ENCODE results near the gene FAM117B. TPM values are rescaled to one million over a fixed set of nuclear protein-coding genes. Genes with fewer than 3 reads are reported as not detected.

FAM117B gene
- total and polyA plus RNA-seq, 4 experiments from 2014 or later = 4.8 to 27.1 (median 19.1) TPM

DNA sequence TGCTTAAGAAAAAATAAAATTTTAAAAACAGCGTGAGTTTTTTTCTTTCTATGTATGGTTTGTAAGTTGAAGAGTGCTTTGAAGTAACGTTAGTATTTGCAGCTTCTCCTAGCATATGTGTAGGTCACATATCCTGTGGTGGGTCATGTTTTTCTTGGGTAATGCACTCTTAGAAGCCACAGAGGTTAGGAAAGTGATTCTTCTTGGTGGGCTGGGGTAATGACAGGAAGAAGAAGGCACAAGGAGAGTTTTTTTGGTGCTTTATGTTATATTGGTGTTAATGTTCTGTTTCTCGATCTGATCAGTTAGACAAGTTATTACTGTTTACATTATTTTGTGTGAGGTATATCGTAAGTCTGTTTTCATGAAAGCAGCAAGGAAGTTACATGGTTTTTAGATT lies 127.8 kb downstream of the FAM117B start:
- peak overlapping the region in 4 of 7 donors; percentile 11 to 75 (median 52) for H3K27ac Mint-ChIP-seq
- CTCF ChIA-PET (ENCODE audit: partially characterized antibody) = no interaction called here
- Histone ChIP-seq H3K9me3 (ENCODE audit: control insufficient read depth in 1 of 2, low read length in 2 of 2) (no peaks in the 10 kb centered on the region), H3K27ac (ENCODE audit: low read depth, low read length) (no peak overlapping the region), H3K4me3 (ENCODE audit: low read length in 2 of 2) (no peak overlapping the region), H3K36me3 (ENCODE audit: insufficient read depth, low read length) (peaks cover 29% of the 10 kb centered on the region), H3K4me1 (ENCODE audit: insufficient read depth, low read length) (no peaks in the 10 kb centered on the region), H3K27me3 (ENCODE audit: insufficient read depth, low read length) (no peaks in the 10 kb centered on the region)
- H3K36me3 Mint-ChIP-seq = peaks cover 57 to 72% of the 10 kb centered on the region in 2 donors
- no peaks in the 10 kb centered on the region for H3K4me1 Mint-ChIP-seq
- POLR2A ChIA-PET (ENCODE audit: partially characterized antibody) = interaction anchor here (0.9 to 1.2 kb wide), 3 partner anchors 93 to 128 kb away, joined by 3 to 4 read pairs (median 3); partner anchors contain the start of gene FAM117B
- peak overlapping the region in 2 of 8 donors; percentile 1 to 7 for H3K4me3 Mint-ChIP-seq
- H3K27me3 Mint-ChIP-seq = no peaks in the 10 kb centered on the region
- H3K9me3 Mint-ChIP-seq = no peaks in the 10 kb centered on the region
- intact Hi-C loops (cut with micrococcal nuclease) = loop anchor here (10.0 kb wide), 1 partner anchor 128 kb away; the partner anchor contains the start of gene FAM117B
- peak in 2 of 5 donors; percentile 6 to 27 for DNase-seq

DNA sequence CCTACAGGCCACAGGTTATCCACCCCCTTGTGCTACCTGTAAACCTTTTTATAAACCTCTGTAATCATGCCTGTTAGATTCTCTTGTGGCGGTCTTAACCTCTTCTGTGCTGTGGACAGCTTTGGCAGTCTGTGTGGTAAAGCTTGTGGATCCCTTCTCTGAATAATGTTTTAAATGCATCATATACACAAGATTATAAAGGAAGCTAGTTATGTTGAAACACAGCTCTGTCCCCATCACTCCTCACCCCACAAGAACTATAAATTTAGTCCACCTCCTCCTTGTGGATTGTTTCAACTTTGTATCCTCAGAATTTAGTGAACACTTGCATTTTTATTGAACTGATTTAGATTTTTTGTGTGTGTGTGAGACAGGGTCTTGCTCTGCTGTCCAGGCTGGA lies 129.1 kb downstream of the FAM117B start:
- no peaks in the 10 kb centered on the region for H3K4me1 ChIP-seq (ENCODE audit: insufficient read depth, low read length)
- Mint-ChIP-seq H3K27ac (peak overlapping the region in 2 of 7 donors; percentile 24 to 78), H3K36me3 (peaks cover 46 to 66% of the 10 kb centered on the region in 2 donors), H3K27me3 (no peaks in the 10 kb centered on the region), H3K4me1 (no peaks in the 10 kb centered on the region), H3K4me3 (no peak overlapping the region), H3K9me3 (no peaks in the 10 kb centered on the region)
- POLR2A ChIA-PET (ENCODE audit: partially characterized antibody) = interaction anchor here (1.3 kb wide), 1 partner anchor 13 kb away, joined by 3 read pairs; no protein-coding TSS in a partner anchor
- H3K27ac ChIP-seq (ENCODE audit: low read depth, low read length) = no peak overlapping the region
- no peaks in the 10 kb centered on the region for H3K9me3 ChIP-seq (ENCODE audit: control insufficient read depth in 1 of 2, low read length in 2 of 2)
- H3K27me3 ChIP-seq (ENCODE audit: insufficient read depth, low read length) = no peaks in the 10 kb centered on the region
- CTCF ChIA-PET (ENCODE audit: partially characterized antibody) = no interaction called here
- intact Hi-C loops (cut with micrococcal nuclease) = loop anchor here (10.0 kb wide), 1 partner anchor 129 kb away; the partner anchor contains the start of gene FAM117B
- H3K36me3 ChIP-seq (ENCODE audit: insufficient read depth, low read length) = peaks cover 28% of the 10 kb centered on the region
- DNase-seq = no peak
- no peak overlapping the region for H3K4me3 ChIP-seq (ENCODE audit: low read length in 2 of 2)

DNA sequence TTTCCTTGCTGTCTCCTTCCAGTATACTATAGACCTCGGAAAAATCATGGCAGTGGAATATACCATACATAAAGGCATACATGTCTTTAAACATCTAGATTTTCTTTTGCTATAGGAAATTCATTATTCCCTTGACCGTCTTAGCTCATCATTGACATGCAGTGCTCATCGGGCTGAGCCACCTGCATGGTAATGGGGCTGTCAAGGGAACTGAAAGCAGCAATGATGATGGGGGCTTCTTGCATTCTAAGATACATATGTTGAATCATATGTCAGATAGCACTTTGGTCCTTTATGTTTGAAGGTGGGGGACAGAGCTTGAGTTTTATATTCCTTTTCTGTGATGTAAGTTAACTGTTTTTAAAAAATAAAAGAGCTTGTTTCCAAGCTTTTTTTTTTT lies 130.2 kb downstream of the FAM117B start:
- no peak overlapping the region for H3K4me3 Mint-ChIP-seq
- Histone ChIP-seq H3K27me3 (ENCODE audit: insufficient read depth, low read length) (no peaks in the 10 kb centered on the region), H3K4me3 (ENCODE audit: low read length in 2 of 2) (no peak overlapping the region), H3K9me3 (ENCODE audit: control insufficient read depth in 1 of 2, low read length in 2 of 2) (no peaks in the 10 kb centered on the region), H3K27ac (ENCODE audit: low read depth, low read length) (no peak overlapping the region), H3K4me1 (ENCODE audit: insufficient read depth, low read length) (no peaks in the 10 kb centered on the region), H3K36me3 (ENCODE audit: insufficient read depth, low read length) (peaks cover 19% of the 10 kb centered on the region)
- H3K27ac Mint-ChIP-seq = no peak overlapping the region
- CTCF ChIA-PET (ENCODE audit: partially characterized antibody) = interaction anchor here (1.0 kb wide), 1 partner anchor 177 kb away, joined by 3 read pairs; no protein-coding TSS in a partner anchor
- H3K4me1 Mint-ChIP-seq = no peaks in the 10 kb centered on the region
- peaks cover 39 to 65% of the 10 kb centered on the region in 2 donors for H3K36me3 Mint-ChIP-seq
- DNase-seq = no peak
- no peaks in the 10 kb centered on the region for H3K9me3 Mint-ChIP-seq
- no peaks in the 10 kb centered on the region for H3K27me3 Mint-ChIP-seq
- intact Hi-C loops (cut with micrococcal nuclease) = loop anchor here (10.0 kb wide), 1 partner anchor 130 kb away; the partner anchor contains the start of gene FAM117B
- POLR2A ChIA-PET (ENCODE audit: partially characterized antibody) = no interaction called here

DNA sequence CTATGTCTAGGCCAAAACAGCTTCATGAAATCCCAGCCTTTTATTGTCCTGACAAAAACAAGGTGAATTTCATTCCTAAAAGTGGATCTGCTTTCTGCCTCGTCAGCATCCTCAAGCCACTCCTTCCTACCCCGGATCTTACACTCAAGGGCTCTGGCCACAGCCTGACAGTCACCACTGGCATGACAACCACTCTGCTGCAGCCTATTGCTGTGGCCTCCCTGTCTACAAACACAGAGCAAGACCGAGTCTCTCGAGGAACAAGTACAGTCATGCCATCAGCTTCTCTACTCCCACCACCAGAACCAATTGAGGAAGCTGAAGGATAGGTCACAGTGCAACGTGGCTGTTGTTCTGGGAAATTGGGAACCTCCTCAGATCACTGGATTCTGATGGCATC lies 130.7 kb downstream of the FAM117B start:
- intact Hi-C loops (cut with micrococcal nuclease) = loop anchor here (10.0 kb wide), 1 partner anchor 131 kb away; the partner anchor contains the start of gene FAM117B

DNA sequence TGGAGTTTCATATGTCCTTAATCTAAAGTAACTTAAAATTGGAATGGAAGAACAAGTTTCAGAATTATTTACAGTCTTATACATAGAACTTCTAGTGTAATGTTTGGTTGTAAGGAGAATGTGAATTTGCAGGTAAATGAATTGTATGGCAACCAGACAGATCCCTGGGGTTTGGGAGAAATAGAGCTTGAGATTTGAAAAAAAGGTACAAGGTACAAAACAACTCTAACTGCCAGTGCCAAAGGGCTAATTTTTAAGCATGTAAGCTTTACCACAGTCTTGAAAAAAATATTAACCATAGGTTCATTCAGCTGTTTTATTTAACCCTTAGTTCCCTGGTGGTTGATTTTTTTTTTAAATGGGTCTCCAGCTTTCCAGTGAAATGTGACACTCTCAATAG lies 133.5 kb downstream of the FAM117B start:
- CTCF ChIA-PET (ENCODE audit: partially characterized antibody) = interaction anchor here (0.8 to 1.7 kb wide), 3 partner anchors 10 to 180 kb away, joined by 3 to 9 read pairs (median 3); no protein-coding TSS in a partner anchor
- H3K27ac ChIP-seq (ENCODE audit: low read depth, low read length) = no peak overlapping the region

More for the DNA sequence above, 130.7 kb downstream of the FAM117B start:
- no peaks in the 10 kb centered on the region for H3K9me3 Mint-ChIP-seq
- H3K4me3 Mint-ChIP-seq = no peak overlapping the region
- DNase-seq = no peak
- no peaks in the 10 kb centered on the region for H3K4me1 Mint-ChIP-seq
- H3K27me3 Mint-ChIP-seq = no peaks in the 10 kb centered on the region
- no peak overlapping the region for H3K4me3 ChIP-seq (ENCODE audit: low read length in 2 of 2)
- H3K4me1 ChIP-seq (ENCODE audit: insufficient read depth, low read length) = no peaks in the 10 kb centered on the region
- H3K9me3 ChIP-seq (ENCODE audit: control insufficient read depth in 1 of 2, low read length in 2 of 2) = no peaks in the 10 kb centered on the region
- H3K36me3 ChIP-seq (ENCODE audit: insufficient read depth, low read length) = peaks cover 15% of the 10 kb centered on the region
- peak overlapping the region in 1 of 7 donors; percentile 45 for H3K27ac Mint-ChIP-seq
- H3K27me3 ChIP-seq (ENCODE audit: insufficient read depth, low read length) = no peaks in the 10 kb centered on the region
- ChIA-PET CTCF (ENCODE audit: partially characterized antibody) (interaction anchor here (1.0 kb wide), 1 partner anchor 177 kb away, joined by 3 read pairs; no protein-coding TSS in a partner anchor), POLR2A (ENCODE audit: partially characterized antibody) (no interaction called here)
- H3K36me3 Mint-ChIP-seq = peaks cover 36 to 62% of the 10 kb centered on the region in 2 donors
- H3K27ac ChIP-seq (ENCODE audit: low read depth, low read length) = no peak overlapping the region

DNA sequence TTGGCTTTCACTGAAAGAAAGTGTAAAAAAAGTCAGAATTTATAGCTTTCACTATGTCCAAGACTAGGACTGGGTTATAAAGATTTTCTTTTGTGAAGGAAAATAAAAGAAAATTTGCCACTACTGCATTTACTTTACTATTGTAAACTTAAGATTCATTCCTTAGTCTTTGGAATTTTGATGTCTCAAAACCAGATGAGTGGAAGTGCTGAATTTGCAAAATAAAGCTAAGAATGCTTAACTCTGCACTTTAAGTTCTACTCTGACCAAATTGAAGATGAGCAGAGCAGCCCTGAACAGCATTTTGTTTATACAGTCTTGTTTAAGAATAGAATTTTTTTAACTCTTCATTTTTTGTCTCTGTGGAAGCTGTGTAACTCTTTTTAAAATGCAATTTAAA lies 134.4 kb downstream of the FAM117B start:
- Histone ChIP-seq H3K36me3 (ENCODE audit: insufficient read depth, low read length) (peaks cover 13% of the 10 kb centered on the region), H3K4me3 (ENCODE audit: low read length in 2 of 2) (no peak overlapping the region), H3K27ac (ENCODE audit: low read depth, low read length) (no peak overlapping the region), H3K27me3 (ENCODE audit: insufficient read depth, low read length) (no peaks in the 10 kb centered on the region), H3K9me3 (ENCODE audit: control insufficient read depth in 1 of 2, low read length in 2 of 2) (no peaks in the 10 kb centered on the region), H3K4me1 (ENCODE audit: insufficient read depth, low read length) (no peaks in the 10 kb centered on the region)
- intact Hi-C loops (cut with micrococcal nuclease) = loop anchor here (10.0 kb wide), 1 partner anchor 134 kb away; the partner anchor contains the start of gene FAM117B
- no peak overlapping the region for H3K27ac Mint-ChIP-seq
- H3K4me1 Mint-ChIP-seq = no peaks in the 10 kb centered on the region
- ChIA-PET CTCF (ENCODE audit: partially characterized antibody) (interaction anchor here (1.2 to 1.6 kb wide), 2 partner anchors 24 to 52 kb away, joined by 3 read pairs; no protein-coding TSS in a partner anchor), POLR2A (ENCODE audit: partially characterized antibody) (no interaction called here)
- no peak for DNase-seq
- H3K36me3 Mint-ChIP-seq = peaks cover 40 to 50% of the 10 kb centered on the region in 2 donors
- H3K27me3 Mint-ChIP-seq = no peaks in the 10 kb centered on the region
- no peak overlapping the region for H3K4me3 Mint-ChIP-seq
- no peaks in the 10 kb centered on the region for H3K9me3 Mint-ChIP-seq

More for the DNA sequence above, 133.5 kb downstream of the FAM117B start:
- no peak overlapping the region for H3K4me3 ChIP-seq (ENCODE audit: low read length in 2 of 2)
- H3K4me1 Mint-ChIP-seq = no peaks in the 10 kb centered on the region
- no peak for DNase-seq
- H3K4me1 ChIP-seq (ENCODE audit: insufficient read depth, low read length) = no peaks in the 10 kb centered on the region
- no peaks in the 10 kb centered on the region for H3K27me3 ChIP-seq (ENCODE audit: insufficient read depth, low read length)
- no peaks in the 10 kb centered on the region for H3K9me3 ChIP-seq (ENCODE audit: control insufficient read depth in 1 of 2, low read length in 2 of 2)
- intact Hi-C loops (cut with micrococcal nuclease) = loop anchor here (10.0 kb wide), 1 partner anchor 133 kb away; the partner anchor contains the start of gene FAM117B
- no peak overlapping the region for H3K4me3 Mint-ChIP-seq
- H3K27me3 Mint-ChIP-seq = no peaks in the 10 kb centered on the region
- peaks cover 13% of the 10 kb centered on the region for H3K36me3 ChIP-seq (ENCODE audit: insufficient read depth, low read length)
- no peaks in the 10 kb centered on the region for H3K9me3 Mint-ChIP-seq
- POLR2A ChIA-PET (ENCODE audit: partially characterized antibody) = no interaction called here
- no peak overlapping the region for H3K27ac Mint-ChIP-seq
- H3K36me3 Mint-ChIP-seq = peaks cover 38 to 51% of the 10 kb centered on the region in 2 donors

DNA sequence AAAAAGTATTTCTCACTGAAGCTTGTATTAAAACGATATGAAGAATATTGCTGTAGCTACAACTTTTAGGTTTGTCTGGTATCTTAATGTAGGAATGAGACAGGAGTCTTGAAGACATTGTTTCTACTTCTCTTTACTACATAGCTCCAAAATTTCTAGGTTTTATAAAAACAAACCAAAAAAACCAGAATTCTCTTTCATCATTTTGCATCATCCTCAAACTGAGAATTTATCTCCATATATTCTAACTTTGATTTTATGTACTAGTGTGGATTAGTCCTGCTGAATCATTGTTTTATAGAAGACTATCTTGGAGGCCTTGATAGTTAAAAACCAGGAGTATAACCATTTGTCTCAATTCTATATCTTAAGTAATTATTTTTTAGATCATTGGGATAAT lies 136.6 kb downstream of the FAM117B start:
- POLR2A ChIA-PET (ENCODE audit: partially characterized antibody) = no interaction called here
- Histone ChIP-seq H3K36me3 (ENCODE audit: insufficient read depth, low read length) (no peaks in the 10 kb centered on the region), H3K4me3 (ENCODE audit: low read length in 2 of 2) (no peak overlapping the region), H3K4me1 (ENCODE audit: insufficient read depth, low read length) (no peaks in the 10 kb centered on the region), H3K27ac (ENCODE audit: low read depth, low read length) (no peak overlapping the region), H3K9me3 (ENCODE audit: control insufficient read depth in 1 of 2, low read length in 2 of 2) (no peaks in the 10 kb centered on the region), H3K27me3 (ENCODE audit: insufficient read depth, low read length) (no peaks in the 10 kb centered on the region)
- no peak for DNase-seq
- no peaks in the 10 kb centered on the region for H3K9me3 Mint-ChIP-seq
- no peaks in the 10 kb centered on the region for H3K4me1 Mint-ChIP-seq
- no peak overlapping the region for H3K4me3 Mint-ChIP-seq
- H3K36me3 Mint-ChIP-seq = peaks cover 38 to 50% of the 10 kb centered on the region in 2 donors
- H3K27ac Mint-ChIP-seq = no peak overlapping the region
- H3K27me3 Mint-ChIP-seq = no peaks in the 10 kb centered on the region
- CTCF ChIA-PET (ENCODE audit: partially characterized antibody) = no interaction called here
- intact Hi-C loops (cut with micrococcal nuclease) = no loop called here
